ENCODE measurements around the gene SHISA8.

Gene SHISA8

DNA sequence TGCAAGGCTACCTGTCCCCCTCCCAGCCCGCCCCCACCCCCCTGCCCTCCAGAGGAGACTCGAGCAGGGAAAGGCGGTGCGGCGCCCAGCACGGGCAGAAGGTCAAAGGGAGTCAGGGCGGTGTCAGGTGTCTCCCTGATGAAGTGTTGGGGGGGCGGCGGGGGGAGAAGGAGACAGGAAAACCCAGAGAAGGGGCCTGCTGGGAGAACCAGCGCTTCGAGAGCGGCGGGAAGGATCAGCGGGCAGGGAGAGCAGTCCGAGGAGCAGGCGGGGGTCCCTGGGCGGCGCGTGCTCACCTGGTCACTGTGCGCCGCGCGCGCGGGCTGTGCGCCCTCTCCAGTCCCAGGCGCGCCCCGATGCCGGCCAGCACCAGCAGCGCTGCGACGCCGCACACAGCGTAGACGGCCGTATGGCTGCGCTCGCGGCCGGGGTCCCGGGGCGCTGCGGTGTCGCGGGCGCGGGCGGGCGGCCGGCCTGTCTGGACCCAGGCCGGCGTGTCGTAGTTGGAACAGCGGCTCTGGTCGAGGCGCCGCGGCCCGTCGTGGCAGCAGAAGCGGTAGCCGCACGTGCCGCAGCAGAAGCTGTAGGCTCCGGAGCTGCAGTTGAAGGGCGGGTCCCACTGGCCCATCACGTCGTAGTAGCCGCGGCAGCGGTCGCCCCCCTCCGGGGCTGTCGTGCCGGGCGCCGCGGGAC is 886 bp downstream of the SHISA8 start:
- no peak for DNase-seq (ENCODE audit: low read depth in 2 of 2)

GRCh38 chr22:41913040-41913719 is 1.7 kb downstream of the SHISA8 start:
- DNase-seq (ENCODE audit: low read depth in 2 of 2), result no peak

DNA sequence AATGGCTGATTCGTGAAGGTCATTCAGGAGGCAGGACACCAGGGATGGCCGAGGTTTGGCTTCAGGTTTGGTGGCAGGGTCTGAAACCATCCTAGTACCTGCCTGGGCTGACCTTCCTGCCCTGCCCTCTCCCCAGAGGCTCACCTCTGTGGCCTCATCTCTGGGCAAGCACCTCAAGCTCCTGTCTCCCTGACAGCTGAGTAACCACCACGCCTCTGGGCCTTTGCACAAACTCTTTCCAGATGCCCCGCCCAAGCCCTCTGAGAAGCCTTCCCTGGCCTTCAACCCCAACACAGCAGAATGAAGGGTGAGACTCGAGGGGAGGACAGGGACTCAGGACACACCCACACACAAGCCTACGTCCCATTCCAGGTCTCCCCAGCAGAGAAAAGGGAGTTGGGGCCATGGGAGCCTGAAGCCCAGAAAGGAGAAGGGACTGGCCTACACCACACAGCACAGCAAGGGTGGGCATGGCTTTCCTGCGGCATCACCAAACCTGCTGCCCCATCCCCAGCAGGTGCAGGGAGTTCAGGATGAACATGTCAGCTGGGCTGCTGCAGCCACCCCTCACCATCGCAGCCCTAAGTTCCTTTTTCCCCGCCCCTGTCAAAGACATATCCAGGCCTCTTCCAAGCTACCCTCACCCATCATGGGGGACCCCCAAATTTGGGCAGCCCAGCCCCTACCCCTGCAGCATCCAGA is 2.4 kb downstream of the SHISA8 start:
- DNase-seq (ENCODE audit: low read depth in 2 of 2), result no peak

- DNase-seq (ENCODE audit: low read depth in 2 of 2), result no peak
Measured at GRCh38 chr22:41911001-41911611, 3.8 kb downstream of the SHISA8 start.

GRCh38 chr22:41910050-41911000 is 4.5 kb downstream of the SHISA8 start:
- DNase-seq (ENCODE audit: low read depth in 2 of 2), result no peak

DNA sequence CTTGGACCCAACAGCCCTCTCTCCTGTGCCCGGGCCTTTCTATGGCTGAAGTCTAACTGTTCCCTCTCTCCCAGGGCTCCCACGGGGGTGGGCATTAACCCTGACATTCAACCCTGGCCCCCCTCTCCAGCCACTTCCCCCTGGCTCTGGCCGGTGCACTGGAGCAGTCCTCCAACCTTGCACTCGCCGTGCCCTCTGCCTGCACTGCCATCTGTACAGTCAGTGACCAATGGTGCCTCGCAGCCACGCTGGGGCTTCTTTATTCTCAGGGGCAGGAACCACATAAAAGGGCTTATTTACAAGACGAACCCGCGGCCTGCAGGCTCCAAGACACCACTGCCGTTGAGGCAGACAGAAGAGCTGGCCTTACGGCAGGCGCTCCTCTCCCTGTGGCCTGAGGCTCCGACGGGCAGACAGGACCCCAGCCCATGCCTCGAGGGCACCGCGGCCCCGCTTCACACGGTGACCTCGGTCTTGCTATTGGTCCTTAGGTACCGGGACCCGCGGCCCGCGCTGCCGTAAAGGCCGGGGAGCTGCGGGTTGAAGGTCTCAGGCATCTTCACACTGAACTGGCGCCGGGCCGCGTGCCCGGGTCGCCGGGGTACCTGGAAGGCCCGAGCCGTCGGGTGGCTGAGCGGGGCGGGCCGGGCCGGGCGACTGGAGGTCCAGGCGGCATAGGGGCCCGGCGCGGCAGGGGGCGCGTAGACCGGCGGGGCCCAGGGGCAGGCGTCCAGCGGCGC is 5.4 kb downstream of the SHISA8 start:
- DNase-seq (ENCODE audit: low read depth in 2 of 2), result no peak

GRCh38 chr22:41908411-41909309 is 6.2 kb downstream of the SHISA8 start:
- no peak for DNase-seq (ENCODE audit: low read depth in 2 of 2)

DNA sequence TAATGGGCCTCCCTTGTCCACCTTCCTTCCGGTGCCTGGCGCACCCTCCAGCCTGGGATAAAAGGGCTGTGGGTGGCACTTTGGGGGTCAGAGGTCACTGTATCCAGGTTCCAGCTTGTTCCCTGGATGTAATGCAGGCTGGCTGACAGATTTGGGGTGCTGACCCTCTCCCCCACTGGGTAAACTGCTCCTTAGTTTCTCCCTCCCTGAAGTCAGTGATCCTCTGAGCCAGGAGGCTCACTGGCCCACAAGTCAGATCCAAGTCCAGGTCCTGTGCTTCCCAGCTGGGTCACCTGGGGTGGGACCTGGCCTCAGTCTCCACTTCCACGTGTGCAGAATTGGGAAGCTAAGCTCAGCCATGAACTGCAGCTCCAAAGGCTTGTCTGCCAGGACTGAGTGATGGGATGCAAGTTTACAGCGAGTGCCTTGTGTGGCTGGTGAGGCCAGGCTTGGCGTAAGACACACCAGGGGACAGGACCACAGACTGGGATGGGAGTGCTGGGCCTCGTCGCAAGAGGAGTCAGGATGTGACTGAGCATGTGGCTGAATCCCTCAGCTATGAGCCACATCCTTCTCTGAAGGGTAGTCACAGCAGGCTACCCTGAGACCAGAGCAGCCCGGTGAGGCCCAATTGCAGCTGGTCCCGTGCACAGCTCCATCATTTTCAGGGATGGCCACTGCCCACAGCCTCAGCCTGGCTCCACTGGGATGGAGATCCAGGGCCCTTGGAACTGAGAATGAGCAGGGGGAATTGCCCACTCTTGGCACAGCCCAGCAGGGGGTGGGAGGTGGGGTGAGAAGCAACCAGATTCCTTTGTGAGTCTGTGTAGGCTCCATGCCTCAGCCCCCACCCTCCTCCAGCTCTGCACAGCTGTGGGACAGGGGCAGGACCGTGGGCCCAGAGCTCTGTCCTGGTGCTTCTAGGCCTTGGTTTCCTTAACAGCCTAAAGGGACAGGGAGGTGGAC is 7.2 kb downstream of the SHISA8 start:
- no peak for DNase-seq (ENCODE audit: low read depth in 2 of 2)

GRCh38 chr22:41906822-41907221 is 8.1 kb downstream of the SHISA8 start:
- no peak for DNase-seq (ENCODE audit: low read depth in 2 of 2)

DNA sequence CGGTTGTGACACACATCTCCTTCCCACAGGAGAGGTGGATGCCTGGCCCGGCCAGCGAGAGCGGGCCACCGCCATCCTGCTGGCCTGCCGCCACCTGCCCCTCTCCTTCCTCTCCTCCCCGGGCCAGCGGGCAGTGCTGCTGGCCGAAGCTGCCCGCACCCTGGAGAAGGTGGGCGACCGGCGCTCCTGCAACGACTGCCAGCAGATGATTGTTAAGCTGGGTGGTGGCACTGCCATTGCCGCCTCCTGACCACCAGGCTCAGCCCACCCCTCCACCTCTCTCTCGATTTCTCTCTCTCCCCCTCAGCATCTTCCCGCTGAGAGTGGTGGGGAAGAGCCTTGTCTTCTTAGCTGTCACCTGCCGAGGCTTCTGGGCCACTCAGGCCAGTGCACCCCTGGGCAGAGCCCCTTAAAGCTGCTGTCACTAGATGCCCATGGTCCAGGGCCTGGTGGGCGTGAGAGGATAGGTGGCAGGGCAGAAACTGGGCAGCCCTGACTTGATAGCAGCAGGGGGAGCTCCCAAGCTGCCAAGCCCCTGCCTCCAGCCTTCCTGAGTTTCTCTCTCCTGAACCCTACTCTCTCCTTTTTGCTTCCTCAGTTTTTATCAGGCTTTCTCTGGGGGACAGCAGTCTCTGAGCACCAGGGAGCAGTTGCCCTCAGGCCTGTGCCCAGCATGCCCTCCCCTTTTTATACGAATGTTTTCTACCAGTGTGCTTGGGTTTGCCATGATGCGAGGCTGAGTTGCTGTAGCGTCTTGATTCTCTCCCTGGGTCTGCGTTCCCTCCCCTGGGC is 9.3 kb downstream of the SHISA8 start:
- no peak for DNase-seq (ENCODE audit: low read depth in 2 of 2)

- no peak for DNase-seq (ENCODE audit: low read depth in 2 of 2)
Measured at GRCh38 chr22:41904450-41905410, 10.1 kb downstream of the SHISA8 start.

GRCh38 chr22:41902932-41903421 is 11.9 kb downstream of the SHISA8 start:
- DNase-seq (ENCODE audit: low read depth in 2 of 2), result no peak

DNA sequence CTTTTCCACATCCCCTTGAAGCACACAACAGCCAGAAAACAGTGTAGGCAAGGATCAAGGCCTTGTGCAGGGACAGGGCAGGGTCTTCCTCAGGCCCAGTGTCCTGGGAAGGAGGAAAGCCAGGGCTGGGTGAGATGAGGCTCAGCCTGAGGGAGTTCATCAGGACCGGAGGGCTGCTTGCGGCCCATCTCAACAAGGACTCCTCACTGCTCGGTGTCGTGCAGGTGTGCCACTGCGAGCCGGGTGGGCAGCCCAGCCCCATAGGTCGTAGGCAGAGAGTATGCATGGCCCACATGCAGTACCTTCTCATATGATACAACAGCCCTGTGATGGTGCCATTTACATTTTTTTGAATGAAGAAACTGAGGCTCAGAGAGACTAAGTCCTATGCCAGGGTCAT is 12.9 kb downstream of the SHISA8 start:
- DNase-seq (ENCODE audit: low read depth in 2 of 2), result no peak

DNA sequence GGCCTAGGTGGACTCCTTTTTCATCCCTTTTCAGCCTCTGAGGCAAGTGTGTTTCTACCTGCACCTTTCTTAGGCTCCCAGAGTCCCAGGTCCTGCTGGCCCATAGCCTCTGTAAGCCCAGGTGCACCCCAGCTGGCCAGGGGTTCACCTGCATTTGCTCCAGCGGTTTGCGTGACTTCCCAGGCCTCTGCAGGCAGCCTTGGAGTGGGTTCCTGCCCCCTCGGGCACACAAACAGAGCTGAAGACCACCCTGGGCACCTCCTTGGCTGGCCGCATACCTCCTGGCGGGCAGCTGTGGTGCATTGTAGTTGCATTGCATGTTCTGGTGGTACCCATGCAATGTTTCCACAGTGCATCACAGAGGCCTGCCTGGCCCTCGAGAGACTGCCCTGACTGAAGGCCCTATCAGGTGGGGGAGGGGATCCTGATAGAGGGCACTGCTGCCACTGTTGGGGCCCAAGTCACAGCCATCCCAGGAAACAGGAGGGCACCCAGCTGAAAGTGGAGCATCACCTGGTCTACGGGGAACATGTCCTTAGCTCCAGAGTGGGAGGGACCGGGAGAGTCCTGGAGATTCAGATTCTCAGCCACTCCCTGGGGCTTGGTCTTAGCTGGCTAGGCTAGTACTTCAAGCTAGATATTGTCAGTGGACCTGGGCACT is 14.1 kb downstream of the SHISA8 start:
- no peak for DNase-seq (ENCODE audit: low read depth in 2 of 2)

DNA sequence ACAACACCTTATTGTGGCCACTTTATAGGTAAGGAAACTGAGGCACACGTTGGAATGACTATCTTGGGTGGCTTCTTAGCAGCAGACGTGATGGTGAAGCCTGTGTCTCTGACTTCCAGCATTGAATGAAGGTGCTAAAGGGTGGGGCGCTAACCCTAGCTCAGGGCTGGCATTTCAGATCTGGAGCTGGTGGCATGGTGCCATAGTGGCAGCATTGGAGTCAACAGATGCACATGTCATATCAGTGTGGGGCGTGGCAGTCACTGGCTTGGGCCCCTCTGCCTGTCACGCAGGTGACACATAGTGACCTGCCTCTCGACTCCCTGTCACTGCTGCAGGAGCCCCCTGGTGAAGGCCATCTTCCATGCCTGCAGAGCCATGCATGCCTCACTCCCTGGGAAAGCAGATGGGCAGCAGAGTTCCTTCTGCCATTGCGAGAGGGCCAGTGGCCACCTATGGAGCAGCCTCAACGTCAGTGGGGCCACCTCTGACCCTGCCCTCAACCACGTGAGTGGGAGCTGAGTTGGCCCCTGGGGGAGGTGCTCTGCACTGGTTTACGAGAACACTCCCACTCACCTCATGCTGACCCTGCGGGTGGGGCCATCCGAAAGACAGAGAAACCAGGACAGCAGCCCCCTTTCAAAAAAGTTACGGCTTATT is 14.8 kb downstream of the SHISA8 start:
- no peak for DNase-seq (ENCODE audit: low read depth in 2 of 2)

Data from activated CD8-positive, alpha-beta memory T cell treated with anti-CD3 and anti-CD28 coated beads for 4 hours (primary cell).